H9 (cell line): ENCODE measurements around the gene NEMP1. TPM values are rescaled to one million over a fixed set of nuclear protein-coding genes. Genes with fewer than 3 reads are reported as not detected.
A peak's percentile ranks its signal among the peaks of the same experiment; 100 is the strongest.

Source experiments
- DNase-seq: peaks from one replicate; pipeline ENCODE4 v3.0.0-alpha.2; 2017
- H2AFZ ChIP-seq: one replicate; pipeline ENCODE4 v1.6.1; 2013; ENCODE audit warnings: mild to moderate bottlenecking, low read length, control low read depth, moderate library complexity
- H2AK5ac ChIP-seq: 2 replicates; pipeline ENCODE4 v1.6.1; 2013; ENCODE audit warnings: low read length, control low read depth, mixed read lengths; ENCODE audit not compliant: insufficient read length
- H2BK120ac ChIP-seq: one replicate; pipeline ENCODE4 v1.6.1; 2013; ENCODE audit warnings: low read depth, mild to moderate bottlenecking, low read length, control low read depth, inconsistent platforms; ENCODE audit not compliant: poor library complexity, severe bottlenecking
- H2BK12ac ChIP-seq: 2 replicates; pipeline ENCODE4 v1.6.1; 2013; ENCODE audit warnings: low read length, control low read depth, mixed read lengths, low read depth; ENCODE audit not compliant: insufficient read length
- H2BK15ac ChIP-seq: 2 replicates; pipeline ENCODE4 v1.6.1; 2013; ENCODE audit warnings: low read depth, low read length, control low read depth
- H2BK20ac ChIP-seq: one replicate; pipeline ENCODE4 v1.6.1; 2013; ENCODE audit warnings: low read depth, mild to moderate bottlenecking, low read length, control low read depth, inconsistent platforms; ENCODE audit not compliant: poor library complexity, severe bottlenecking
- H2BK5ac ChIP-seq: 2 replicates; pipeline ENCODE4 v1.6.1; 2013; ENCODE audit warnings: low read length, control low read depth, mixed read lengths; ENCODE audit not compliant: insufficient read length
- H3K14ac ChIP-seq: 2 replicates; pipeline ENCODE4 v1.6.1; 2013; ENCODE audit warnings: low read length, control low read depth; ENCODE audit not compliant: insufficient read depth
- H3K18ac ChIP-seq: 2 replicates; pipeline ENCODE4 v1.6.1; 2013; ENCODE audit warnings: low read depth, mild to moderate bottlenecking, mixed read lengths, low read length, control low read depth; ENCODE audit not compliant: insufficient read length
- H3K23ac ChIP-seq: 2 replicates; pipeline ENCODE4 v1.6.1; 2013; ENCODE audit warnings: low read length, control low read depth, mixed read lengths, low read depth; ENCODE audit not compliant: insufficient read length
- H3K23me2 ChIP-seq: 2 replicates; pipeline ENCODE4 v1.6.1; 2013; ENCODE audit warnings: low read depth, mild to moderate bottlenecking, mixed read lengths, low read length, control low read depth; ENCODE audit not compliant: insufficient read length, poor library complexity, severe bottlenecking
- H3K27ac ChIP-seq: 2 replicates; pipeline ENCODE4 v1.5.1; 2013; ENCODE audit warnings: low read length, control low read depth, mixed read lengths, low read depth; ENCODE audit not compliant: insufficient read length
- H3K27me3 ChIP-seq: 2 replicates; pipeline ENCODE4 v1.6.1; 2013; ENCODE audit warnings: low read length, control low read depth, inconsistent platforms; ENCODE audit not compliant: insufficient read depth
- H3K4ac ChIP-seq: 2 replicates; pipeline ENCODE4 v1.6.1; 2013; ENCODE audit warnings: low read depth, mild to moderate bottlenecking, control low read depth, inconsistent platforms, low read length, moderate library complexity
- H3K4me1 ChIP-seq: 2 replicates; pipeline ENCODE4 v1.6.1; 2013; ENCODE audit warnings: low read length, control low read depth, inconsistent platforms; ENCODE audit not compliant: insufficient read depth
- H3K4me2 ChIP-seq: 2 replicates; pipeline ENCODE4 v1.6.1; 2013; ENCODE audit warnings: low read length, control low read depth, mixed read lengths; ENCODE audit not compliant: insufficient read length, insufficient read depth
- H3K56ac ChIP-seq: 2 replicates; pipeline ENCODE4 v1.6.1; 2013; ENCODE audit warnings: low read depth, mild to moderate bottlenecking, mixed read lengths, low read length, control low read depth; ENCODE audit not compliant: insufficient read length
- H3K79me1 ChIP-seq: 2 replicates; pipeline ENCODE4 v1.6.1; 2013; ENCODE audit warnings: low read depth, mild to moderate bottlenecking, moderate library complexity, low read length, control low read depth, inconsistent platforms; ENCODE audit not compliant: insufficient read depth, poor library complexity, severe bottlenecking
- H3K79me2 ChIP-seq: 2 replicates; pipeline ENCODE4 v1.6.1; 2013; ENCODE audit warnings: low read length, control low read depth, inconsistent platforms; ENCODE audit not compliant: insufficient read depth
- H3K9ac ChIP-seq: 2 replicates; pipeline ENCODE4 v1.6.1; 2013; ENCODE audit warnings: low read length, control low read depth, mixed read lengths; ENCODE audit not compliant: insufficient read length; ENCODE audit errors: extremely low read depth
- H3K9me3 ChIP-seq: one replicate; pipeline ENCODE4 v1.6.1; 2013; ENCODE audit warnings: low read depth, low read length, inconsistent platforms; ENCODE audit not compliant: control insufficient read depth
- H3T11ph ChIP-seq: one replicate; pipeline ENCODE4 v1.6.1; 2013; ENCODE audit warnings: mild to moderate bottlenecking, low read length, control low read depth, inconsistent platforms
- H4K20me1 ChIP-seq: one replicate; pipeline ENCODE4 v1.6.1; 2013; ENCODE audit not compliant: control insufficient read depth, insufficient read length, insufficient read depth
- H4K5ac ChIP-seq: 2 replicates; pipeline ENCODE4 v1.6.1; 2013; ENCODE audit warnings: low read depth, mild to moderate bottlenecking, mixed read lengths, low read length, control low read depth; ENCODE audit not compliant: insufficient read length
- H4K8ac ChIP-seq: replicated peaks from 2 replicates; pipeline ENCODE4 v1.6.1; 2013; ENCODE audit warnings: low read length, control low read depth, mixed read lengths, low read depth; ENCODE audit not compliant: insufficient read length
- H4K91ac ChIP-seq: 2 replicates; pipeline ENCODE4 v1.6.1; 2013; ENCODE audit warnings: low read depth, mild to moderate bottlenecking, moderate library complexity, mixed read lengths, low read length, control low read depth; ENCODE audit not compliant: insufficient read length
- H3K27ac Mint-ChIP-seq, 3 experiments: 2 replicates in 2 of 3; 3 replicates in 1 of 3; pipeline ENCODE4 v1.8.0; 2020 to 2021; ENCODE audit warnings: mixed read lengths in 3 of 3, mild to moderate bottlenecking in 1 of 3, moderate library complexity in 1 of 3
- H3K27me3 Mint-ChIP-seq: 2 replicates; pipeline ENCODE4 v1.8.0; 2021; ENCODE audit warnings: low read depth, mild to moderate bottlenecking, moderate library complexity, mixed read lengths
- H3K36me3 Mint-ChIP-seq, 3 experiments: 2 replicates in 2 of 3; 3 replicates in 1 of 3; pipeline ENCODE4 v1.8.0; 2020 to 2021; ENCODE audit warnings: low read depth in 3 of 3, mixed read lengths in 3 of 3; ENCODE audit not compliant: insufficient read depth in 1 of 3
- H3K4me1 Mint-ChIP-seq, 2 experiments: 2 replicates each; pipeline ENCODE4 v1.8.0; 2020; ENCODE audit warnings: mixed read lengths in 2 of 2
- H3K4me3 Mint-ChIP-seq, 2 experiments: 2 replicates in 1 of 2; 3 replicates in 1 of 2; pipeline ENCODE4 v1.8.0; 2020 to 2021; ENCODE audit warnings: mild to moderate bottlenecking in 2 of 2, mixed read lengths in 2 of 2, moderate library complexity in 1 of 2
- H3K9me3 Mint-ChIP-seq, 2 experiments: 2 replicates in 1 of 2; 3 replicates in 1 of 2; pipeline ENCODE4 v1.8.0; 2020; ENCODE audit warnings: mild to moderate bottlenecking in 2 of 2, mixed read lengths in 2 of 2, moderate library complexity in 1 of 2
- WGBS: extraction: QIAGEN DNeasy Blood & Tissue Kit; methylation state at CpG from one replicate; pipeline ENCODE4 v1.1.7; 2013; ENCODE audit warnings: missing lambda C conversion rate, low lambda C conversion rate, mixed read lengths; ENCODE audit not compliant: insufficient read length; ENCODE audit errors: extremely low coverage; 5-methylcytosine and 5-hydroxymethylcytosine counted together
- total RNA-seq: library from RNA; stranded (reverse); gene quantifications from 2 replicates; pipeline ENCODE4 v1.2.1, GENCODE V29; 2021
- TF ChIP-seq, protein P1 (sequence below): fragments of 200-600 bp; sonication (generic); conservative IDR thresholded peaks from 3 replicates; pipeline ENCODE4 v1.8.0; 2021; ENCODE audit warnings: antibody characterized with exemption, mild to moderate bottlenecking

The NEMP1 gene
- total RNA-seq, 1 experiment from 2014 or later = 50.1 TPM

GRCh38 chr12:57019983-57020719 is 58.4 kb downstream of the NEMP1 start:
- Mint-ChIP-seq H3K4me3 (no peak overlapping the region), H3K36me3 (no peaks in the 10 kb centered on the region), H3K9me3 (no peaks in the 10 kb centered on the region), H3K4me1 (peaks cover 7 to 27% of the 10 kb centered on the region in 2 experiments; a peak in 3 of 4 replicates), H3K27me3 (peaks cover 3% of the 10 kb centered on the region), H3K27ac (peak overlapping the region in 1 of 3 experiments; percentile 68; a peak in 2 of 7 replicates)
- no peaks in the 10 kb centered on the region for H3K79me2 ChIP-seq
- H3K27ac ChIP-seq = no peak overlapping the region
- no peak overlapping the region for H3T11ph ChIP-seq
- TF ChIP-seq, protein P1, sequence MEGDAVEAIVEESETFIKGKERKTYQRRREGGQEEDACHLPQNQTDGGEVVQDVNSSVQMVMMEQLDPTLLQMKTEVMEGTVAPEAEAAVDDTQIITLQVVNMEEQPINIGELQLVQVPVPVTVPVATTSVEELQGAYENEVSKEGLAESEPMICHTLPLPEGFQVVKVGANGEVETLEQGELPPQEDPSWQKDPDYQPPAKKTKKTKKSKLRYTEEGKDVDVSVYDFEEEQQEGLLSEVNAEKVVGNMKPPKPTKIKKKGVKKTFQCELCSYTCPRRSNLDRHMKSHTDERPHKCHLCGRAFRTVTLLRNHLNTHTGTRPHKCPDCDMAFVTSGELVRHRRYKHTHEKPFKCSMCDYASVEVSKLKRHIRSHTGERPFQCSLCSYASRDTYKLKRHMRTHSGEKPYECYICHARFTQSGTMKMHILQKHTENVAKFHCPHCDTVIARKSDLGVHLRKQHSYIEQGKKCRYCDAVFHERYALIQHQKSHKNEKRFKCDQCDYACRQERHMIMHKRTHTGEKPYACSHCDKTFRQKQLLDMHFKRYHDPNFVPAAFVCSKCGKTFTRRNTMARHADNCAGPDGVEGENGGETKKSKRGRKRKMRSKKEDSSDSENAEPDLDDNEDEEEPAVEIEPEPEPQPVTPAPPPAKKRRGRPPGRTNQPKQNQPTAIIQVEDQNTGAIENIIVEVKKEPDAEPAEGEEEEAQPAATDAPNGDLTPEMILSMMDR = no peak
- H4K91ac ChIP-seq = no peak overlapping the region
- no peak overlapping the region for H4K5ac ChIP-seq
- no peak overlapping the region for H2BK15ac ChIP-seq
- H4K20me1 ChIP-seq = no peaks in the 10 kb centered on the region
- no peak overlapping the region for H4K8ac ChIP-seq
- no peak overlapping the region for H2BK5ac ChIP-seq
- H2AFZ ChIP-seq = no peak overlapping the region
- H2BK120ac ChIP-seq = no peak overlapping the region
- no peaks in the 10 kb centered on the region for H3K79me1 ChIP-seq
- H2BK12ac ChIP-seq = no peak overlapping the region
- no peak overlapping the region for H2BK20ac ChIP-seq
- no peak for DNase-seq
- H3K9me3 ChIP-seq = no peaks in the 10 kb centered on the region
- no peak overlapping the region for H3K4me2 ChIP-seq
- H3K27me3 ChIP-seq = no peaks in the 10 kb centered on the region
- H3K9ac ChIP-seq = no peak overlapping the region
- no peaks in the 10 kb centered on the region for H3K23me2 ChIP-seq
- H3K4ac ChIP-seq = no peak overlapping the region
- peaks cover 2% of the 10 kb centered on the region; the same call in 1 of the 2 replicates for H3K4me1 ChIP-seq
- no peak overlapping the region for H3K18ac ChIP-seq
- H3K56ac ChIP-seq = no peak overlapping the region
- no peak overlapping the region for H2AK5ac ChIP-seq
- H3K23ac ChIP-seq = no peak overlapping the region
- no peak overlapping the region for H3K14ac ChIP-seq
- WGBS = no CpG with 5 or more reads among the region's 9 CpGs
